ENCODE measurements around the gene RHOA. TPM values are rescaled to one million over a fixed set of nuclear protein-coding genes. Genes with fewer than 3 reads are reported as not detected.
A peak's percentile ranks its signal among the peaks of the same experiment; 100 is the strongest.

RHOA gene
- total RNA-seq, 6 donors from 2014 or later = 206 to 611 (median 456) TPM

DNA sequence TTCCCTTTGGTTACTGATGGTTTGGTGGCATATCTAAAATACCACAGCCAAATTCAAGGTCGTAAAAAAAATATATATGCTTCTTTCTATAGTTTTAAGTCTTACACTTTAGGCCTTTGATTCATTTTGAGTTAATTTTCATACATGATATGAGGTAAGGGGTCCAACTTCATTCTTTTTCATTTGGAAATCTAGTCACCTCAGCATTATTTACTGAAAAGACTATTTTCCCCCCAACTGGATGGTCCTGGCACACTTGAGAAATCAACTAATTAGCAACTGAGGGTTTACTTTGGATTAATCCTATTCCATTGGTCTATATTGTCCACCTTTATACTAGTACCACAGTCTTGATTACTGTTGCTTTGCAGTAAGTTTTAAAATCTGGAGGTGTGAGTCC lies 26.2 kb downstream of the RHOA start:
- TF ChIP-seq, protein P1, sequence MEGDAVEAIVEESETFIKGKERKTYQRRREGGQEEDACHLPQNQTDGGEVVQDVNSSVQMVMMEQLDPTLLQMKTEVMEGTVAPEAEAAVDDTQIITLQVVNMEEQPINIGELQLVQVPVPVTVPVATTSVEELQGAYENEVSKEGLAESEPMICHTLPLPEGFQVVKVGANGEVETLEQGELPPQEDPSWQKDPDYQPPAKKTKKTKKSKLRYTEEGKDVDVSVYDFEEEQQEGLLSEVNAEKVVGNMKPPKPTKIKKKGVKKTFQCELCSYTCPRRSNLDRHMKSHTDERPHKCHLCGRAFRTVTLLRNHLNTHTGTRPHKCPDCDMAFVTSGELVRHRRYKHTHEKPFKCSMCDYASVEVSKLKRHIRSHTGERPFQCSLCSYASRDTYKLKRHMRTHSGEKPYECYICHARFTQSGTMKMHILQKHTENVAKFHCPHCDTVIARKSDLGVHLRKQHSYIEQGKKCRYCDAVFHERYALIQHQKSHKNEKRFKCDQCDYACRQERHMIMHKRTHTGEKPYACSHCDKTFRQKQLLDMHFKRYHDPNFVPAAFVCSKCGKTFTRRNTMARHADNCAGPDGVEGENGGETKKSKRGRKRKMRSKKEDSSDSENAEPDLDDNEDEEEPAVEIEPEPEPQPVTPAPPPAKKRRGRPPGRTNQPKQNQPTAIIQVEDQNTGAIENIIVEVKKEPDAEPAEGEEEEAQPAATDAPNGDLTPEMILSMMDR (IDR thresholded peaks at IDR 0.05) = no peak
- TF ChIP-seq POLR2A (IDR thresholded peaks at IDR 0.05) (no peak), EP300 (IDR thresholded peaks at IDR 0.05) (no peak), POLR2AphosphoS5 (IDR thresholded peaks at IDR 0.05) (no peak)
- Histone ChIP-seq H3K27ac (peak overlapping the region in 2 of 4 donors; percentile 55 to 71), H3K36me3 (peaks cover 0 to 6% (median 0%) of the 10 kb centered on the region in 4 donors), H3K9me3 (no peaks in the 10 kb centered on the region), H3K27me3 (no peaks in the 10 kb centered on the region), H3K4me1 (peaks cover 38 to 85% (median 56%) of the 10 kb centered on the region in 4 donors), H3K4me3 (no peak overlapping the region)
- ATAC-seq (ENCODE audit: low FRiP score in 2 of 2) = no peak
- 81 to 96% methylated on average over 1 of the region's 1 CpG for WGBS, 2 donors
- no peak for DNase-seq

DNA sequence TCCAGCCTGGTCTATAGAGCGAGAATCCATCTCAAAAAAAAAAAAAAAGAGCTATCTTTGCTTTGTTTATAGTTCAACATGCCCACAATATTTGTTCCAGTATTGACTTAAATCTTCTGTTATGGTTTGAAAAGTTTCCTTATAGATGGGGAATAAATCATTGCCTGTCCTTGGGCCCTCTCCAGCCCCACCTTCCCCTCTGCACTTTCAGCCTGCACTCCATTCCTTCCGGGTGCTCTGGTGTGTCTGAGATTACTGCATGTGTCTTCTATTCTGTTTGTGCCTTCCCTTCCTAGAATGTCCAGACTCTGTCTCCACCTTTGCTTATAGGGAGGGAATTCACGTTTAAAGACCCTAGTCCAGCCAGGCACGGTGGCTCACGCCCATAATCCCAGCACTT lies 28.4 kb downstream of the RHOA start:
- Histone ChIP-seq H3K27ac (no peak overlapping the region), H3K4me3 (no peak overlapping the region), H3K9me3 (no peaks in the 10 kb centered on the region), H3K4me1 (peaks cover 40 to 79% (median 54%) of the 10 kb centered on the region in 4 donors), H3K27me3 (no peaks in the 10 kb centered on the region), H3K36me3 (peaks cover 0 to 6% (median 0%) of the 10 kb centered on the region in 4 donors)
- DNase-seq = no peak
- no peak for ATAC-seq (ENCODE audit: low FRiP score in 2 of 2)
- 66 to 73% methylated on average over 5 of the region's 5 CpGs for WGBS, 2 donors
- no peak for TF ChIP-seq POLR2AphosphoS5 (IDR thresholded peaks at IDR 0.05)
- TF ChIP-seq POLR2A (IDR thresholded peaks at IDR 0.05) = no peak
- TF ChIP-seq EP300 (IDR thresholded peaks at IDR 0.05) = no peak
- TF ChIP-seq, protein P1 (IDR thresholded peaks at IDR 0.05) = no peak

DNA sequence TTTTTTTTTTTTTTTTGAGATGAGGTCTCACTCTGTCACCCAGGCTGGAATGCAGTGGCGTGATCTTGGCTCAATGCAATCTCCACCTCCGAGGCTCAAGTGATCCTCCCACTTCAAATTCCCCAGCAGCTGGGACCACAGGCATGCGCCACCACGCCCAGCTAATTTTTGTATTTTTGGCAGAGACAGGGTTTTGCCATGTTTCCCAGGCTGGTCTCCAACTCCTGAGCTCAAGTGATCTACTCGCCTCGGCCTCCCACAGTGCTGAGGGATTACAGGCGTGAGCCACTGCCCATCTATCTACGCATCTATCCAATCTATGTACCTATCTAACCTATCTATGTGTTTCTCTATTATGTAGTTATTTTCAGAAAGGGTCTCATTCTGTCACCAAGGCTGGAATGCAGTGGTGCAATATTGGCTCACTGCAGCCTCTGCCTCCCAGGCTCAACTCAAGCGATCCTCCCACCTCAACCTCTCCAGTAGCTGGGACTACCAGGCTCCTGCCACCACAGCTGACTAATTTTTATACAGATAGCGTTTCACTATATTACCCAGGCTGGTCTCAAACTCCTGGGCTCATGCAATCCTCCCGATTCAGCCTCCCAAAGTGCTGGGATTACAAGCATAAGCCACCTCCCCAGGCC lies 33.4 kb downstream of the RHOA start:
- peak in 1 of 2 donors; percentile 65 for DNase-seq
- peak; percentile 90 to 92 for ATAC-seq (ENCODE audit: low FRiP score in 2 of 2)
- H3K4me1 ChIP-seq = peaks cover 23 to 47% (median 33%) of the 10 kb centered on the region in 4 donors
- TF ChIP-seq, protein P1 (IDR thresholded peaks at IDR 0.05) = no peak
- TF ChIP-seq POLR2AphosphoS5 (IDR thresholded peaks at IDR 0.05) = no peak
- TF ChIP-seq EP300 (IDR thresholded peaks at IDR 0.05) = no peak
- no peak for TF ChIP-seq POLR2A (IDR thresholded peaks at IDR 0.05)
- no peaks in the 10 kb centered on the region for H3K9me3 ChIP-seq
- 59 to 65% methylated on average over 11 of the region's 11 CpGs for WGBS, 2 donors
- H3K4me3 ChIP-seq = no peak overlapping the region
- H3K27ac ChIP-seq = peak overlapping the region; percentile 8 to 46 (median 36)
- no peaks in the 10 kb centered on the region for H3K27me3 ChIP-seq
- H3K36me3 ChIP-seq = peaks cover 15 to 25% (median 22%) of the 10 kb centered on the region in 4 donors

DNA sequence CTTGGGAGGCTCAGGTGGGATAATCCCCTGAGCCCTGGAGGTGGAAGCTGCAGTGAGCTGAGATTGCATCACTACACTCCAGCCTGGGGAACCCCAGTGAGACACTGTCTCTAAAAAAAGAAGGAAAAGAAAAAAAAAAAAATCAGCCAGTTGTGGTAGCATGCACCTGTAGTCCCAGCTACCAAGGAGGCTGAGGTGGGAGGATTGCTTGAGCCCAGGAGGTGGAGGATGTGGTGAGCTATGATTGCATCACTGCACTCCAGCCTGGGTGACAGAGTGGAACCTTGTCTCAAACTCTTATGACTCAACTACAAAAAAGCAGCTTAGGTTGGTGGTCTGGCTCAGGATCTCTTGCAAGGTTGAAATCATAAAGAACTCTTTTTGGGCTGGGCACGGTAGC lies 34.3 kb downstream of the RHOA start:
- DNase-seq = peak in 1 of 2 donors; percentile 48
- no peaks in the 10 kb centered on the region for H3K9me3 ChIP-seq
- H3K27me3 ChIP-seq = no peaks in the 10 kb centered on the region
- H3K36me3 ChIP-seq = peaks cover 21 to 34% (median 30%) of the 10 kb centered on the region in 4 donors
- H3K4me1 ChIP-seq = peaks cover 24 to 40% (median 31%) of the 10 kb centered on the region in 4 donors
- TF ChIP-seq, protein P1 (IDR thresholded peaks at IDR 0.05) = no peak
- no peak for TF ChIP-seq POLR2A (IDR thresholded peaks at IDR 0.05)
- TF ChIP-seq POLR2AphosphoS5 (IDR thresholded peaks at IDR 0.05) = no peak
- no peak for TF ChIP-seq EP300 (IDR thresholded peaks at IDR 0.05)
- no peak overlapping the region for H3K4me3 ChIP-seq
- ATAC-seq (ENCODE audit: low FRiP score in 2 of 2) = peak; percentile 47 to 49
- WGBS, 2 donors = 75 to 80% methylated on average over 1 of the region's 1 CpG
- H3K27ac ChIP-seq = peak overlapping the region in 2 of 4 donors; percentile 60 to 61

DNA sequence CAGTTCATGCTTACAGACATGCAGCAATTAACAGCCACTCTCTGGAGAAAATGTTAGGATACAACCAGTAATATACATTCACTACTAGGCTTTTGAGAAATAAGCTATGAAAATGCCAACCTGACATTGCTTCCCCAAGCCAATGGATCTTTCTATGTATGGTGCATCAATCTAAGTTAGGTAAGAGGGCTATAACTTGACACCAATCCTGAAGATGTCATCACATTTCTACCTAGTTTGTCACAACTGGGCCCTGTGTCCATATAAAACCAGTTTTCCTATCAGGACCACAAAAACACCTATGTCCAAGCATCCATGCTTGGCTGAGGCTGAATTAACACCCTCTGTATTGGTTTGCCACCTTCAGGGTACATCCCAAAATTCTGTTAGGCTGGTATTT lies 39.8 kb downstream of the RHOA start:
- no peaks in the 10 kb centered on the region for H3K27me3 ChIP-seq
- peaks cover 3 to 13% (median 4%) of the 10 kb centered on the region in 4 donors for H3K4me1 ChIP-seq
- TF ChIP-seq POLR2A (IDR thresholded peaks at IDR 0.05) (no peak), POLR2AphosphoS5 (IDR thresholded peaks at IDR 0.05) (no peak), EP300 (IDR thresholded peaks at IDR 0.05) (no peak)
- TF ChIP-seq, protein P1 (IDR thresholded peaks at IDR 0.05) = no peak
- no peaks in the 10 kb centered on the region for H3K9me3 ChIP-seq
- no peak overlapping the region for H3K4me3 ChIP-seq
- H3K27ac ChIP-seq = no peak overlapping the region
- ATAC-seq (ENCODE audit: low FRiP score in 2 of 2) (no peak), DNase-seq (no peak)
- H3K36me3 ChIP-seq = peaks cover 27 to 85% (median 69%) of the 10 kb centered on the region in 4 donors

Data from upper lobe of left lung (tissue), 6 donors.